Measurements from ENCODE around the gene FGD3. TPM values are rescaled to one million over a fixed set of nuclear protein-coding genes. Genes with fewer than 3 reads are reported as not detected.

Gene FGD3
- total RNA-seq, 1 experiment from 2014 or later: 1.8 TPM

DNA sequence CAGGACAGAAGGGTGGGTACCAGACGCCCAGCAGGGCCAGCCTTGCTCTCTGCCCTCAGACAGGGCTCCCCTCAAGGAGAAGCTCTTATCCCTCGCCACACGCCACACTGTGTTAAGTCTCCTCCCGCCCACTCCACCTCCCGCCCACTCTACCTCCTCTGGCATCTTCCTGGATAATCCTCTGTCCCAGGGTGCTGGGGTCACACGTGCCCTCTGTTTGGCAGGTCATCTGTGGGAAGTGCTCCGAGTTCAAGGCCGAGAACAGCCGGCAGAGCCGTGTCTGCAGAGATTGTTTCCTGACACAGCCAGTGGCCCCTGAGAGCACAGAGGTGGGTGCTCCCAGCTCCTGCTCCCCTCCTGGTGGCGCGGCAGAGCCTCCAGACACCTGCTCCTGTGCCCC lies 85.2 kb downstream of the FGD3 start:
- Histone ChIP-seq H3K79me1 (ENCODE audit: insufficient read depth, low read depth, low read length, poor library complexity, severe bottlenecking) (no peaks in the 10 kb centered on the region), H2BK120ac (ENCODE audit: low read depth, low read length, poor library complexity, severe bottlenecking) (no peak overlapping the region), H4K20me1 (ENCODE audit: control insufficient read depth, insufficient read depth, insufficient read length) (no peaks in the 10 kb centered on the region), H3K4ac (ENCODE audit: low read depth, low read length) (no peak overlapping the region), H4K5ac (ENCODE audit: insufficient read length, low read depth, low read length) (no peak overlapping the region), H3T11ph (ENCODE audit: low read length) (no peak overlapping the region), H2BK5ac (ENCODE audit: insufficient read length, low read length) (no peak overlapping the region), H2AK5ac (ENCODE audit: insufficient read length, low read length) (no peak overlapping the region), H4K91ac (ENCODE audit: insufficient read length, low read depth, low read length) (no peak overlapping the region), H3K27me3 (ENCODE audit: insufficient read depth, low read length) (no peaks in the 10 kb centered on the region), H3K9me3 (ENCODE audit: control insufficient read depth, low read depth, low read length) (no peaks in the 10 kb centered on the region), H3K9ac (ENCODE audit: extremely low read depth, insufficient read length, low read length) (no peak overlapping the region), H3K4me2 (ENCODE audit: insufficient read depth, insufficient read length, low read length) (no peak overlapping the region), H3K27ac (ENCODE audit: insufficient read length, low read depth, low read length) (no peak overlapping the region), H3K56ac (ENCODE audit: insufficient read length, low read depth, low read length) (no peak overlapping the region), H3K18ac (ENCODE audit: insufficient read length, low read depth, low read length) (no peak overlapping the region), H3K23ac (ENCODE audit: insufficient read length, low read depth, low read length) (no peak overlapping the region), H2AFZ (ENCODE audit: low read length) (no peak overlapping the region), H2BK12ac (ENCODE audit: insufficient read length, low read depth, low read length) (no peak overlapping the region), H3K14ac (ENCODE audit: insufficient read depth, low read length) (no peak overlapping the region), H2BK15ac (ENCODE audit: low read depth, low read length) (no peak overlapping the region), H4K8ac (replicated peaks; ENCODE audit: insufficient read length, low read depth, low read length) (no peak overlapping the region), H3K23me2 (ENCODE audit: insufficient read length, low read depth, low read length, poor library complexity, severe bottlenecking) (no peaks in the 10 kb centered on the region), H3K4me1 (ENCODE audit: insufficient read depth, low read length) (no peaks in the 10 kb centered on the region; the same call in 1 of the 2 replicates), H3K79me2 (ENCODE audit: insufficient read depth, low read length) (no peaks in the 10 kb centered on the region), H2BK20ac (ENCODE audit: low read depth, low read length, poor library complexity, severe bottlenecking) (no peak overlapping the region)
- peak overlapping the region in 1 of 3 experiments; percentile 37; a peak in 2 of 7 replicates for H3K27ac Mint-ChIP-seq
- TF ChIP-seq, protein P1, sequence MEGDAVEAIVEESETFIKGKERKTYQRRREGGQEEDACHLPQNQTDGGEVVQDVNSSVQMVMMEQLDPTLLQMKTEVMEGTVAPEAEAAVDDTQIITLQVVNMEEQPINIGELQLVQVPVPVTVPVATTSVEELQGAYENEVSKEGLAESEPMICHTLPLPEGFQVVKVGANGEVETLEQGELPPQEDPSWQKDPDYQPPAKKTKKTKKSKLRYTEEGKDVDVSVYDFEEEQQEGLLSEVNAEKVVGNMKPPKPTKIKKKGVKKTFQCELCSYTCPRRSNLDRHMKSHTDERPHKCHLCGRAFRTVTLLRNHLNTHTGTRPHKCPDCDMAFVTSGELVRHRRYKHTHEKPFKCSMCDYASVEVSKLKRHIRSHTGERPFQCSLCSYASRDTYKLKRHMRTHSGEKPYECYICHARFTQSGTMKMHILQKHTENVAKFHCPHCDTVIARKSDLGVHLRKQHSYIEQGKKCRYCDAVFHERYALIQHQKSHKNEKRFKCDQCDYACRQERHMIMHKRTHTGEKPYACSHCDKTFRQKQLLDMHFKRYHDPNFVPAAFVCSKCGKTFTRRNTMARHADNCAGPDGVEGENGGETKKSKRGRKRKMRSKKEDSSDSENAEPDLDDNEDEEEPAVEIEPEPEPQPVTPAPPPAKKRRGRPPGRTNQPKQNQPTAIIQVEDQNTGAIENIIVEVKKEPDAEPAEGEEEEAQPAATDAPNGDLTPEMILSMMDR (conservative IDR thresholded peaks at IDR 0.05): no peak
- no peaks in the 10 kb centered on the region for H3K36me3 Mint-ChIP-seq (ENCODE audit: insufficient read depth in 1 of 3, low read depth in 3 of 3)
- peak overlapping the region in 1 of 2 experiments; percentile 36; a peak in 1 of 5 replicates for H3K4me3 Mint-ChIP-seq
- no peak for DNase-seq
- no peaks in the 10 kb centered on the region; the same call in 1 of the 2 replicates for H3K27me3 Mint-ChIP-seq (ENCODE audit: low read depth)
- no peaks in the 10 kb centered on the region for H3K9me3 Mint-ChIP-seq
- H3K4me1 Mint-ChIP-seq: peaks cover 8 to 23% of the 10 kb centered on the region in 2 experiments
- no CpG with 5 or more reads among the region's 12 CpGs for WGBS (ENCODE audit: extremely low coverage, insufficient read length, low lambda C conversion rate)
